ENCODE results near the gene PLEK2.
"Not testable (repeated sequence)": the region's sequence is repeated elsewhere in the genome, so short reads cannot be mapped to it uniquely, and the experiment has no call there.

The PLEK2 gene

GRCh38 chr14:67352055-67352454 lies 59.9 kb downstream of the PLEK2 start:
- no peak overlapping the region for H3K27ac ChIP-seq
- H3K4me3 ChIP-seq = no peak overlapping the region
- H3K9ac ChIP-seq (ENCODE audit: insufficient read length) = no peak overlapping the region
- TF ChIP-seq EZH2 (IDR thresholded peaks at IDR 0.05) = no peak
- TF ChIP-seq FOXP2 (optimal IDR thresholded peaks at IDR 0.05; ENCODE audit: control extremely low read depth, extremely low read length, insufficient read depth) = no peak
- TF ChIP-seq POLR2AphosphoS5 (IDR thresholded peaks at IDR 0.05; ENCODE audit: borderline replicate concordance, low read depth, low read length) = no peak
- H3K36me3 ChIP-seq (ENCODE audit: insufficient read depth, low read length) = peaks cover 57% of the 10 kb centered on the region
- DNase-seq (ENCODE audit: low read depth, low spot score) = no peak
- H3K9me3 ChIP-seq (ENCODE audit: low read depth, low read length) = no peaks in the 10 kb centered on the region

- H3K9me3 ChIP-seq (ENCODE audit: low read depth, low read length) = no peaks in the 10 kb centered on the region
- H3K27ac ChIP-seq = no peak overlapping the region
- H3K36me3 ChIP-seq (ENCODE audit: insufficient read depth, low read length) = peaks cover 68% of the 10 kb centered on the region
- DNase-seq (ENCODE audit: low read depth, low spot score) = no peak
- TF ChIP-seq POLR2AphosphoS5 (IDR thresholded peaks at IDR 0.05; ENCODE audit: borderline replicate concordance, low read depth, low read length) (no peak), EZH2 (IDR thresholded peaks at IDR 0.05) (no peak), FOXP2 (optimal IDR thresholded peaks at IDR 0.05; ENCODE audit: control extremely low read depth, extremely low read length, insufficient read depth) (no peak)
- H3K4me3 ChIP-seq = no peak overlapping the region
- H3K9ac ChIP-seq (ENCODE audit: insufficient read length) = no peak overlapping the region
Observed at GRCh38 chr14:67345583-67345982, 66.4 kb downstream of the PLEK2 start.

DNA sequence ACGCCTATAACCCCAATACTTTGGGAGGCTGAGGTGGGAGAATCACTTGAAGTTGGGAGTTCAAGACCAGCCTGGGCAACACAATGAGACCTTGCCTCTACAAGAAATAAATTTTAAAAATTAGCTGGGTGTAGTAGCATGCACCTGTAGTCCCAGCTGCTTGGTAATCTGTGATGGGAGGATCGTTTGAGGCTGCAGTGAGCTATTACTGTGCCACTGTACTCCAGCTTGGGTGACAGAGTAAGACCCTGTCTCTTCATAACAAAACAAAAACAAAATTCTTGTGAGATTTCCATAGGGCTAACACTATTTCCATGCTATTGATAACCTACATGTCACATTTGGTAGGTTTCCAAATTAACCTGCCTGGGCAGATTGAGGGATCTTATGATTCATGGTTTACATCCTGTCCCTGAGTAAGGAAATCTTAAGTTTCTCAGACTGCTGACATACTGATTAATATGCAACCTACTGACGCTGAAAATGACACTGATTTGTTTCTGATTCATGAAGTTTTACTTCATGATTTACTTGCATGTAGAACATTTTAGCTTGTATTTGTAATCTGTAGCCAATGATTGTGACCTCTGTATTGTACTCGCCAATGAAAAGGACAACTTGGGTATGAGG lies 68.2 kb downstream of the PLEK2 start:
- no peak for DNase-seq (ENCODE audit: low read depth, low spot score)
- H3K36me3 ChIP-seq (ENCODE audit: insufficient read depth, low read length) = peaks cover 55% of the 10 kb centered on the region
- H3K9ac ChIP-seq (ENCODE audit: insufficient read length) = no peak overlapping the region
- no peak overlapping the region for H3K4me3 ChIP-seq
- H3K27ac ChIP-seq = no peak overlapping the region
- TF ChIP-seq EZH2 (IDR thresholded peaks at IDR 0.05) (no peak), FOXP2 (optimal IDR thresholded peaks at IDR 0.05; ENCODE audit: control extremely low read depth, extremely low read length, insufficient read depth) (no peak), POLR2AphosphoS5 (IDR thresholded peaks at IDR 0.05; ENCODE audit: borderline replicate concordance, low read depth, low read length) (no peak)
- no peaks in the 10 kb centered on the region for H3K9me3 ChIP-seq (ENCODE audit: low read depth, low read length)

DNA sequence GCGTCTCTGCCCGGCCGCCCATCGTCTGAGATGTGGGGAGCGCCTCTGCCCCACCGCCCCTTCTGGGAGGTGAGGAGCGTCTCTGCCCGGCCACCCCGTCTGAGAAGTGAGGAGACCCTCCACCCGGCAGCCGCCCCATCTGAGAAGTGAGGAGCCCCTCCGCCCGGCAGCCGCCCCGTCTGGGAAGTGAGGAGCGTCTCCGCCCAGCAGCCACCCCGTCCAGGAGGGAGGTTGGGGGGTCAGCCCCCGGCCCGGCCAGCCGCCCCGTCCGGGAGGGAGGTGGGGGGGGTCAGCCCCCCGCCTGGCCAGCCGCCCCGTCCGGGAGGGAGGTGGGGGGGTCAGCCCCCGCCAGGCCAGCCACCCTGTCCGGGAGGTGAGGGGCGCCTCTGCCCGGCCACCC lies 70.7 kb downstream of the PLEK2 start:
- H3K4me3 ChIP-seq; DNase-seq (ENCODE audit: low read depth, low spot score); H3K9ac ChIP-seq (ENCODE audit: insufficient read length); H3K9me3 ChIP-seq (ENCODE audit: low read depth, low read length); H3K27ac ChIP-seq: not testable (repeated sequence)
- peaks cover 60% of the 10 kb centered on the region for H3K36me3 ChIP-seq (ENCODE audit: insufficient read depth, low read length)
